GM21423 (cell line): ENCODE data around the gene DCAF8.
"Not testable (repeated sequence)": the region's sequence is repeated elsewhere in the genome, so short reads cannot be mapped to it uniquely, and the experiment has no call there.

Experiments
- ATAC-seq: cut with Tn5 transposase; IDR thresholded peaks from one replicate; pipeline ENCODE4 v1.9.1; 2021; ENCODE audit warnings: mild to moderate bottlenecking, moderate library complexity; ENCODE audit not compliant: unreplicated experiment

DCAF8 gene

GRCh38 chr1:160261893-160262794 is at the start of gene DCAF8:
TSS of gene DCAF8 (minus strand) at chr1:160262549. CDS start at chr1:160244008, 18,541 bp downstream.
- ATAC-seq, result peak; percentile 85

GRCh38 chr1:160309571-160309970 is 47.2 kb upstream of the DCAF8 start:
- no peak for ATAC-seq

GRCh38 chr1:160309185-160309557 is 46.8 kb upstream of the DCAF8 start:
- no peak for ATAC-seq

- ATAC-seq, result no peak
Measured at GRCh38 chr1:160308451-160309184, 46.3 kb upstream of the DCAF8 start.

- ATAC-seq, result no peak
Measured at GRCh38 chr1:160307118-160307791, 44.9 kb upstream of the DCAF8 start.

GRCh38 chr1:160300173-160300572 is 37.8 kb upstream of the DCAF8 start:
- ATAC-seq, result no peak

- ATAC-seq, result no peak
Measured at GRCh38 chr1:160296036-160296435, 33.7 kb upstream of the DCAF8 start.

GRCh38 chr1:160293020-160293968 is 30.9 kb upstream of the DCAF8 start:
- ATAC-seq, result no peak

- ATAC-seq, result peak; percentile 75
Measured at GRCh38 chr1:160291248-160292220, 29.2 kb upstream of the DCAF8 start.

GRCh38 chr1:160287769-160288168 is 25.4 kb upstream of the DCAF8 start:
- ATAC-seq, result not testable (repeated sequence)

GRCh38 chr1:160285506-160285905 is 23.2 kb upstream of the DCAF8 start:
- no peak for ATAC-seq

- ATAC-seq, result peak; percentile 96
Measured at GRCh38 chr1:160284782-160285344, 22.5 kb upstream of the DCAF8 start, which contains the start of gene PEX19. TSS of gene PEX19 (minus strand) at chr1:160285133. CDS start at chr1:160285124, 9 bp downstream.

- ATAC-seq, result peak; percentile 20
Measured at GRCh38 chr1:160284220-160284781, 22.0 kb upstream of the DCAF8 start.

- ATAC-seq, result no peak
Measured at GRCh38 chr1:160282807-160283206, 20.5 kb upstream of the DCAF8 start.

GRCh38 chr1:160277987-160278386 is 15.6 kb upstream of the DCAF8 start:
- no peak for ATAC-seq

- ATAC-seq, result no peak
Measured at GRCh38 chr1:160277330-160277729, 15.0 kb upstream of the DCAF8 start.

- ATAC-seq, result no peak
Measured at GRCh38 chr1:160271025-160271424, 8.7 kb upstream of the DCAF8 start.

- no peak for ATAC-seq
Measured at GRCh38 chr1:160267284-160267991, 5.1 kb upstream of the DCAF8 start.
